Small intestine (tissue), 7 donors: ENCODE measurements around the gene TRDN. TPM values are rescaled to one million over a fixed set of nuclear protein-coding genes. Genes with fewer than 3 reads are reported as not detected.

Experiments used
- DNase-seq, 2 donors: peaks; one replicate each; pipeline versions ENCODE4 v3.0.0 to v3.0.0-alpha.2; 2013
- FAIRE-seq: peaks from 2 replicates; lab custom pipeline; 2012; peaks lifted over from hg19 to GRCh38; lab: Jason Lieb, UNC
- H3K27ac ChIP-seq, 3 donors: one replicate each; pipeline ENCODE4 v1.5.1; 2013; ENCODE audit warnings: low read length in 2 of 3, mild to moderate bottlenecking in 2 of 3, control low read depth in 1 of 3, inconsistent platforms in 1 of 3, low read depth in 1 of 3, moderate library complexity in 1 of 3
- H3K27me3 ChIP-seq, 3 donors: one replicate each; pipeline ENCODE4 v1.6.1; 2013; ENCODE audit warnings: low read length in 3 of 3, inconsistent platforms in 1 of 3; ENCODE audit not compliant: control insufficient read depth in 3 of 3, insufficient read depth in 3 of 3
- H3K36me3 ChIP-seq, 3 donors: one replicate each; pipeline ENCODE4 v1.6.1; 2013; ENCODE audit warnings: low read length in 3 of 3, inconsistent platforms in 1 of 3, low read depth in 1 of 3, mild to moderate bottlenecking in 1 of 3, moderate library complexity in 1 of 3; ENCODE audit not compliant: control insufficient read depth in 3 of 3, insufficient read depth in 2 of 3
- H3K4me1 ChIP-seq, 3 donors: one replicate each; pipeline ENCODE4 v1.6.1; 2013; ENCODE audit warnings: low read length in 2 of 3, inconsistent platforms in 1 of 3, low read depth in 1 of 3, mild to moderate bottlenecking in 1 of 3, moderate library complexity in 1 of 3; ENCODE audit not compliant: control insufficient read depth in 3 of 3, insufficient read depth in 2 of 3
- H3K4me3 ChIP-seq, 3 donors: one replicate each; pipeline ENCODE4 v1.5.1; 2013; ENCODE audit warnings: low read length in 3 of 3, control low read depth in 1 of 3, inconsistent platforms in 1 of 3, low read depth in 1 of 3, mild to moderate bottlenecking in 1 of 3, moderate library complexity in 1 of 3
- H3K9me3 ChIP-seq, 2 donors: one replicate each; pipeline ENCODE4 v1.6.1; 2013; ENCODE audit warnings: low read depth in 1 of 2, low read length in 1 of 2; ENCODE audit not compliant: control insufficient read depth in 2 of 2, insufficient read depth in 1 of 2
- WGBS, 3 donors: extraction: QIAGEN DNeasy Blood & Tissue Kit; methylation state at CpG; one replicate each; pipeline ENCODE4 v1.1.7; 2013; 5-methylcytosine and 5-hydroxymethylcytosine counted together
- polyA plus RNA-seq, 4 donors: library from polyadenylated mRNA; stranded (reverse) in 3 of 4; unstranded in 1 of 4; fragments of 200-250 nt in 3 of 4; fragments of 120-200 nt in 1 of 4; gene quantifications; one replicate each; pipeline versions ENCODE4 v1.2.1 to v1.2.3, GENCODE V29; 2013
- donor health status: healthy with polysubstance abuse.
- donor health status: control.
- donor health status: control.
- donor health status: Bipolar disorder and iron deficiency.
- donor health status: healthy.

Gene TRDN
- polyA plus RNA-seq, 4 donors, result 0.01 to 0.54 (median 0.38) TPM; not detected in 1

DNA sequence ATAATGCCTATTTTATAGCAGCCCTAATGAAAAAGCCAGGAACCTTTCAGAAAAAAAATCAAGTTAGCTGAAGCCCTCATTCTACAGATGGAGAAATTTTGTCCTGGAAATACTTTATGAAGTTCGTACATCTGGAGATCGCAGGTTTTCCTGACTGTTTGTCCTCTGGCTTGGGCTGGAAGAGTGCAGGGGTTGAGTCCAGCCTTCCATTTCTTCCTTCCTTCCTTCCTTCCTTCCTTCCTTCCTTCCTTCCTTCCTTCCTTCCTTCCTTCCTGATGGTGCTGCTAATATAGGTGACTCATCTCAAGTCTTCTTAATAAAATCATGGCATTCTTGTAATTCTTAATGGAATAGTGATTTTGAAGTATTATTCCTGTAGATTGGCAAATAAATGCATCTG lies 413.3 kb downstream of the TRDN start:
- 88 to 96% (median 93%) methylated on average over 2 of the region's 2 CpGs for WGBS, 3 donors

DNA sequence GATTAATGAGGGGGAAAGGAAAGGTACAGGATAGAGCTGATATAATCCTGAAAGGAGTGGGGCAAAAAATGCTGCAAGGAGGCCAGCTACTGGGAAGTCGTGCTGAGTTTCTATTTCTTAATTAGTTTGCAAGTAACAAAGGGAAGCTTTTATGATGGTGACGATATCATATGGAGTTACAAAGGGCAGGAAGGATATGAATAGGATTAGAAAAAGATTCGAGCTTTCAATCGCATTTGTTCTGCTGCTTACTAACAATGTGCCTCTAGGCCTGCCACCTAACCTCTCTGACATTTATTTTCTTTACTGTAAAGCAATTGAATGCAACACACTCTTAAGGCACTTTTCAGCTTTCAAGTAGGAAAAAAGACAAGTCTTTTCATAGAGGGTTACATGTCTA lies 421.5 kb downstream of the TRDN start:
- DNase-seq (peak; percentile 4 to 59), FAIRE-seq (no peak)
- 14 to 43% (median 21%) methylated on average over 4 of the region's 4 CpGs for WGBS, 3 donors
- Histone ChIP-seq H3K4me1 (no peaks in the 10 kb centered on the region), H3K27ac (no peak overlapping the region), H3K36me3 (no peaks in the 10 kb centered on the region), H3K4me3 (no peak overlapping the region), H3K9me3 (no peaks in the 10 kb centered on the region), H3K27me3 (no peaks in the 10 kb centered on the region)

More for the DNA sequence above, 413.3 kb downstream of the TRDN start:
- no peak overlapping the region for H3K27ac ChIP-seq
- no peaks in the 10 kb centered on the region for H3K9me3 ChIP-seq
- H3K27me3 ChIP-seq, result no peaks in the 10 kb centered on the region
- no peaks in the 10 kb centered on the region for H3K36me3 ChIP-seq
- DNase-seq (no peak), FAIRE-seq (no peak)
- H3K4me1 ChIP-seq, result no peaks in the 10 kb centered on the region
- H3K4me3 ChIP-seq, result no peak overlapping the region

DNA sequence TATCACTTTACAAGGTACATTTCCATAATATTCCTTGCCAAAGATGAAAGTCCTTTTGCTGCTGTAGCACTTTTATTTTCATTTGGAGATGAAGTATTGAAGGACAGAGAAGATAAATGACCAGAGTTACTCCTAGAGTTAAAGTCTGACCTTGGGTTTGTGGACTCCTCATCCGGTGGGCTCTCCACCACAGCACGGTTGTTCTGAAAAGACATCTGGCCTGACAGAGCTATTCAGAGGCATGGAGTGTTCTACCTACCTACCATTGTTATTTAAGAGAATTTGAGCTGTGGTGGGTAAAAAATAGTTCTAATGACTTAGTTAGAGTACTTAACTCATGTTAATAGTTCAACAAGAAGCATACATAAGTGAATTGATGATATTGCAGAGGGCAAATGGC lies 422.3 kb downstream of the TRDN start:
- no peaks in the 10 kb centered on the region for H3K27me3 ChIP-seq
- no peaks in the 10 kb centered on the region for H3K4me1 ChIP-seq
- no peak overlapping the region for H3K27ac ChIP-seq
- no peak for FAIRE-seq
- no peak overlapping the region for H3K4me3 ChIP-seq
- DNase-seq, result no peak
- 79 to 96% (median 85%) methylated on average over 2 of the region's 2 CpGs for WGBS, 3 donors
- no peaks in the 10 kb centered on the region for H3K9me3 ChIP-seq
- H3K36me3 ChIP-seq, result no peaks in the 10 kb centered on the region

DNA sequence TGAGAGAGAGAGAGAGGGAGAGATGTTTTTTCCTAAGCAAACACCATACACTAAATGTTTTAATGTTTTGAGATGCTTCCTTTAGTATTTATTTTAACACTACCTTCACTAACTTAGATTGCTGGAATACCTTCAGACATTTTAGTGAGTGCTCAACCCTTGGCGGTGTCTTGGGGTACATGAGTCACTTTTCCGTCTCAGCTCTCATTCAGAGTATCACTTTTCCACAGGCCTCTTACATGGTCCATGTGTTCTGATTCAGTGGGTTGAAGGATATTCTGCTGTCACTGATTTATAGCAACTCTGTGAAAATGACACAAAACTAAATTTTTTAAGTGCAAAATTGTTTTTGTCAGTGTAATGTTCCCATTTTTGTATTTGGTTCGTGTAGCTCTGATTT lies 422.8 kb downstream of the TRDN start:
- no peaks in the 10 kb centered on the region for H3K36me3 ChIP-seq
- no peak for FAIRE-seq
- DNase-seq, result no peak
- H3K27ac ChIP-seq, result no peak overlapping the region
- WGBS, 3 donors, result 85 to 94% (median 90%) methylated on average over 3 of the region's 3 CpGs
- H3K27me3 ChIP-seq, result no peaks in the 10 kb centered on the region
- H3K9me3 ChIP-seq, result no peaks in the 10 kb centered on the region
- no peak overlapping the region for H3K4me3 ChIP-seq
- no peaks in the 10 kb centered on the region for H3K4me1 ChIP-seq

DNA sequence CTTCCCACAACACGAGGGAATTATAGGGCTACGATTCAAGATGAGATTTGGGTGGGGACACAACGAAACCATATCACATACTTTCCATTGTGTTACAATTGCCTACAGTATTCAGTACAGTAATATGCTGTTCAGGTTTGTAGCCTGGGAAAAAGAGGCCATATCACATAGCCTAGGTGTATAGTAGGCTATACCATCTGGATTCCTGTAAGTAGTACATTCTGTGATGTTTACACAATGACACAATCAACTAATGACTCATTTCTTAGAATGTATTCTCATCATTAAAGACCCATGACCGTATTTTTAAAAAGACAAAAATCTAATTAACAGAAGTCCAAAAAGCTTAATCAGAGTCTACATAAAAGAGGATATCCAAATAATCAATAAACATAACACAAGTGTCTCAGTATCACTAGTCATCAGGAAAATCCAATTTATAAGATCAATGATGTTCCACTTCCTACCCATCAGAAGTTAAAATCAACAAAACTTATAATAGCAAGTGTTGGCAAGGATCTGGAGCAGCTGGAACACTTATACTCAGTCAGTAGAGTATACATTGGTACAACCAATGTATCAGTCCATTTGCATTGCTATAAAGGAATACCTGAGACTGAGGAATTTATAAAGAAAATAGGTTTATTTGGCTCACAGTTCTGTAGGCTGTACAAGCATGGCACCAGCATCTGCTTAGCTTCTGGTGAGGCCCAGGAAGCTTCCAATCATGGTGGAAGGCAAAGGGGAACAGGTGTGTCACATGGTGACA lies 424.8 kb downstream of the TRDN start:
- no peaks in the 10 kb centered on the region for H3K36me3 ChIP-seq
- H3K4me3 ChIP-seq, result no peak overlapping the region
- no peaks in the 10 kb centered on the region for H3K9me3 ChIP-seq
- H3K27me3 ChIP-seq, result no peaks in the 10 kb centered on the region
- DNase-seq, result no peak
- 78 to 84% (median 82%) methylated on average over 4 of the region's 4 CpGs for WGBS, 3 donors
- no peak for FAIRE-seq
- H3K27ac ChIP-seq, result no peak overlapping the region
- no peaks in the 10 kb centered on the region for H3K4me1 ChIP-seq

DNA sequence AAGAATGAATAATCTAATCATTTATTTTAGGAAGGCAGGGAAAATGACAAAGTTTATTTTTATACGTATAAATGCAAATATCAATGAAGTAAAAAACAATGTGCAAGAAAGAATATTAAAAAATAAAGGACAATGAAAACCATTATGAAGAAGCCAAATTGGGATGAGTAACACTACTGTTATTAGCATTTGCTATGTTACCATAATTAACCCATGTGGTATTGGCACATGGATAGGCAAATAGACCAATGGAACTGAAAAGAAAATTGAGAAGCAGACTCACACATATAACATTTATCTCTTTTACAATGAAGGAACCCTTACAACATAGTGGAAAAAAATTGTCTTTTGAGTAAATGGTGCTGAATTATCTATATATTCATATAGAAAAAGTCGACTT lies 426.1 kb downstream of the TRDN start:
- FAIRE-seq (no peak), DNase-seq (no peak)
- H3K36me3 ChIP-seq, result no peaks in the 10 kb centered on the region
- H3K27me3 ChIP-seq, result no peaks in the 10 kb centered on the region
- no peak overlapping the region for H3K27ac ChIP-seq
- no peaks in the 10 kb centered on the region for H3K9me3 ChIP-seq
- WGBS, 3 donors, result 80 to 92% (median 89%) methylated on average over 2 of the region's 2 CpGs
- no peak overlapping the region for H3K4me3 ChIP-seq
- no peaks in the 10 kb centered on the region for H3K4me1 ChIP-seq

DNA sequence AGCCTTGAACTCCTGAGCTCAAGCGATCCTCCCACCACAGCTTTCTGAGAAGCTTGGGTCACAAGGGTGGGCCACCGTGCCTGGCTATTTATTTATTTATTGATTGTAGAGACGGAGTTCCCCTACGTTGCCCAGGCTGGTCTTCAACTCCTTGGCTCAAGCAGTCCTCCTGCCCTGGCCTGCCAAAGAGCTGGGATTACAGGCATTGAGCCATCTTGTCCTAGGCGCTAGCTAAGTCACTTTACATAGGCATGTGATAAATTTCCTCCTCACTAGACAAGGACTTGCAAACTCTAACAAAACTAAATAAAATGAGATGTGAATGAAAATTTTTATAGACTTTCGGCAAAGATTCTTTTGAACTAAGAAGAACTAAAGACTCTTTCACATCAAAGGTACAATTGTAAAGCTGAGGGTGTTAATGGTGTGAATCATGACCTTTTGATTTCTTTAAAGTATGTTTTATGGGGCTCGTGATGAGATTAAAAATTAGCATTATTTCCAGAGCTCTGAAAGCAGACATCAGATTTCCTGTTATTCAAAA lies 428.7 kb downstream of the TRDN start:
- Histone ChIP-seq H3K4me3 (no peak overlapping the region), H3K4me1 (no peaks in the 10 kb centered on the region), H3K9me3 (no peaks in the 10 kb centered on the region), H3K36me3 (no peaks in the 10 kb centered on the region), H3K27ac (no peak overlapping the region), H3K27me3 (no peaks in the 10 kb centered on the region)
- DNase-seq (no peak), FAIRE-seq (peak; percentile 33)
- 55 to 66% (median 59%) methylated on average over 7 of the region's 7 CpGs for WGBS, 3 donors

DNA sequence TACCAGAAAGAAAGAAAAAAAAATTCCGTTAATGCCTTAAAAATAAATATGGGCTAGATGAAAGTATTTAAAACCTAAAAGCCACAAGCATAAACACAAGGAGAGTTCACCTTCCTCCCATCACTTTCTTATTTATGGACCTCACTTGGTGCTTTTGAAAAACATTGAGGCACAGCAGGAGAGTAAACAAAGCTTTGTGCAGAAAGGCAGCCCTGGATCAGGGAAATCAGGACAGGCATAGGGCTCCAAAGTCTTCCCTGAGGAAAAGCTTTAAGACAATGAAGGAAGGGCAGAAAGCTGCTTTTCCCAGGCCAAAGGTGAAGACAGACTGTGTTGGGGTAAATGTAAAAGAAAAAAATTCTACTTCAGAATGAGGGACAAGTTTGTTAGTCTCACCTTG lies 432.8 kb downstream of the TRDN start:
- WGBS, 3 donors, result 36 to 50% (median 41%) methylated on average over 1 of the region's 1 CpG
- no peak for DNase-seq
- no peak for FAIRE-seq
- Histone ChIP-seq H3K27me3 (no peaks in the 10 kb centered on the region), H3K9me3 (peaks cover 0 to 7% of the 10 kb centered on the region in 2 donors), H3K4me3 (no peak overlapping the region), H3K4me1 (no peaks in the 10 kb centered on the region), H3K36me3 (no peaks in the 10 kb centered on the region), H3K27ac (no peak overlapping the region)
